Astrocyte of the cerebellum (primary cell): ENCODE measurements around the gene NRARP.

ENCODE experiments used
- DNase-seq: peaks from one replicate; pipeline ENCODE4 v3.0.0-alpha.2; 2011; ENCODE audit warnings: low read depth
- H3K4me3 ChIP-seq: 2 replicates; pipeline ENCODE4 v1.5.1; 2011; ENCODE audit warnings: mild to moderate bottlenecking, low read depth, low read length, moderate library complexity
- in situ Hi-C: cut with HindIII; loops from 2 replicates; pipeline ENCODE4 v1.10.0; 2017; ENCODE audit warnings: low sequenced_read_pairs
- TF ChIP-seq, protein P1 (sequence below): IDR thresholded peaks from 2 replicates; pipeline ENCODE4 v1.5.1; 2012; ENCODE audit warnings: low read length, low read depth, moderate library complexity, mild to moderate bottlenecking; ENCODE audit errors: missing control alignments

NRARP gene

DNA sequence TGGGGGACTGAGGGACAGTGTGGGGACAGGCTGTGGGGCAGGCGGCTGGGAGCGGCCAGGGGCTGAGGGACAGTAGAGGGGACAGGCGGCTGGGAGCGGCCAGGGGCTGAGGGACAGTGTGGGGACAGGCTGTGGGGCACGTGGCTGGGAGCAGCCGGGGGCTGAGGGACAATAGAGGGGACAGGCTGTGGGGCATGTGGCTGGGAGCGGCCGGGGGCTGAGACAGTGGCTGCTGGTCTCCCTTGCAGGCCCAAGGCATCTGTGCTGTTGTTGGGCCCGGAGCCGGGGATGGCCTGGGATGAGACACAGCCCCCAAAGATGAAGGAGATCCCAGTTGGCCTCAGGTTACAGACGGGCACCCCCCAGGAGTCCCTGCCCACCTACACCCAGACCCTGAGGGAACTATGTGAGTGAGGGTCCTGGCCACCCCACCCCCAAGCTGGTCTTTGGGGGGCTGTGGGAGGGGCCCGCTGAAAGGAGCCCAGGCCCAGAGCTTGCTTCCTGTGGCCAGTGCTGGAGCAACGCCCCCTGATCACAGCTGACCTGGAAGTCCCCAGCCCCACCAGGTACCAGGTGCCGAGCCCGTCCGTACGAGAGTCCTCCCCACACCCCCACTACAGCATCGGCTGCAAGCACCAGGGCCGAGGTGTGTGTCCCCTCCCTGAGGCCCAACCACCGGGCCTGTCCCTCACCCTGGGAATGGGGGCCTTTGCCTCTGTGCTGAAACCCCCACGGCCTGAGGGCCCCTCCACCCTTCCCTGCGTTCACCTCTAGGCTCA is 50.4 kb downstream of the NRARP start:
- TF ChIP-seq, protein P1, sequence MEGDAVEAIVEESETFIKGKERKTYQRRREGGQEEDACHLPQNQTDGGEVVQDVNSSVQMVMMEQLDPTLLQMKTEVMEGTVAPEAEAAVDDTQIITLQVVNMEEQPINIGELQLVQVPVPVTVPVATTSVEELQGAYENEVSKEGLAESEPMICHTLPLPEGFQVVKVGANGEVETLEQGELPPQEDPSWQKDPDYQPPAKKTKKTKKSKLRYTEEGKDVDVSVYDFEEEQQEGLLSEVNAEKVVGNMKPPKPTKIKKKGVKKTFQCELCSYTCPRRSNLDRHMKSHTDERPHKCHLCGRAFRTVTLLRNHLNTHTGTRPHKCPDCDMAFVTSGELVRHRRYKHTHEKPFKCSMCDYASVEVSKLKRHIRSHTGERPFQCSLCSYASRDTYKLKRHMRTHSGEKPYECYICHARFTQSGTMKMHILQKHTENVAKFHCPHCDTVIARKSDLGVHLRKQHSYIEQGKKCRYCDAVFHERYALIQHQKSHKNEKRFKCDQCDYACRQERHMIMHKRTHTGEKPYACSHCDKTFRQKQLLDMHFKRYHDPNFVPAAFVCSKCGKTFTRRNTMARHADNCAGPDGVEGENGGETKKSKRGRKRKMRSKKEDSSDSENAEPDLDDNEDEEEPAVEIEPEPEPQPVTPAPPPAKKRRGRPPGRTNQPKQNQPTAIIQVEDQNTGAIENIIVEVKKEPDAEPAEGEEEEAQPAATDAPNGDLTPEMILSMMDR = no peak
- in situ Hi-C loops = no loop called here
- no peak for DNase-seq
- H3K4me3 ChIP-seq = no peak overlapping the region

DNA sequence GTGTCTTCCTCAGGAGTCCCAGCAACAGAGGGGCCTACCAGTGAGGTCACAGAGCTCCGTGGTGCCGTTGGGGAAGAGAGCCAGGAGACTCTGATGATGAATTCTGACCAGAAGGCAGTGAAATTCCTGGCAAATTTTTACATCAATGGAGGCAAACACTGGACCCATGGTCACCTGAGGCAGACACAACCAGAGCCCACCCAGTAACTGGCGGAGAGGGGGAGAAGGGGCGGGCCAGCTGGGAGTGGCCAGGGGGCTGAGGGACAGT is 50.9 kb downstream of the NRARP start, which contains the start of gene STPG3:
Gene STPG3, plus strand, starts transcription at position 93 of the 268 bp plus-strand sequence. Its CDS starts 1 bp downstream, at position 94.
- no peak within 1 kb of the TSS for H3K4me3 ChIP-seq
- in situ Hi-C loops = no loop called here
- TF ChIP-seq, protein P1 = no peak
- DNase-seq = no peak

DNA sequence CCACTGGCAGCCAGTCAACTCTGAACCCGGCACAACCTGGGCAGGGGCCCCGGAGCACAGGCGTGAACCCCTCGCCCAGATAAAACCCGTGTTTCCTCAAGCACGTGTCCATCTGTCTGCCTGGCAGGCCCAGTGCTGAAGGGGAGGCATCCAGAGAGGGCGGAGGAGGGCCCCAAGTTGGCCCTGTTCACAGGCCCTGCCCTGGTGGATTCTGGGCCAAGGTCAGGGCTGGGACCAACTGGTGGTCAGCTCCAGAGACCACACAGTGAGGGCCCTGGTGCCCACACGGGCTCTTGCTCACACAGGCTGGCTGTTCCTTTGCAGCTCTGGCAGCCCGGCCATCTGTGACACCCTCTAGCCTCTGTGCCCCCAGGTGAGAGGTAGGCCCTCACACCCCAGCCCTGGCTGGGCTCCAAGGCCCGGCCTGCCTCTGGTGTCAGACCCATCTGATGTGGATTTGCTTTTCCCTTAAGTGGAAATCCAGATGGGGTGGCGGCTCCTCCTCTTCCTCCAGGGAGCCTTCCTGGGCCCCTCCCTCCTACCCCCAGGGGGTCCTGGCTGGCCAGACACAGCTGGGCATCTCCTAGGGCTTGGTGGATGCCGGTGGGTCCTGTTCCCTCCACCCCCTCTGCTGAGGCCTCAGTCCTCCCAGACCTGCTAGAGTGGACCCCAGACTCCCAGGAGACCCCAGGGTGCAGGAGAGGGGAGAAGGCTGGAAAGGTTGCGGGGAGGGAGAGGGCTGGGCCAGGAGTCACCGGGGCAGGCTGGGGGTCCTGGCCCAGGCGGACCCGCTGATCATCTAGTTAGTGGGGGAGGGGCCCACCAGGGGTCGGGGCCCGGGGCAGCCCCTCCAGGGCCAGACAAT is 51.5 kb downstream of the NRARP start:
- DNase-seq = no peak
- in situ Hi-C loops = no loop called here
- TF ChIP-seq, protein P1 = no peak
- H3K4me3 ChIP-seq = no peak overlapping the region
